ENCODE results near the gene FNDC3B.

Gene FNDC3B

GRCh38 chr3:172339892-172340291 is 300.5 kb downstream of the FNDC3B start:
- no peak overlapping the region for H2AFZ ChIP-seq (ENCODE audit: low read depth, low read length)

GRCh38 chr3:172340583-172340982 is 301.2 kb downstream of the FNDC3B start:
- no peaks in the 10 kb centered on the region for H3K79me2 ChIP-seq (ENCODE audit: low read length)
- H3K9ac ChIP-seq (ENCODE audit: low read length) = no peak overlapping the region
- H2AFZ ChIP-seq (ENCODE audit: low read depth, low read length) = no peak overlapping the region
- no peaks in the 10 kb centered on the region for H3K27me3 ChIP-seq (ENCODE audit: low read depth, low read length)
- H3K4me2 ChIP-seq (ENCODE audit: low read length) = no peak overlapping the region
- H3K36me3 ChIP-seq (replicated peaks; ENCODE audit: low read depth, low read length) = no peaks in the 10 kb centered on the region
- no peak overlapping the region for H3K27ac ChIP-seq (ENCODE audit: low read length)
- no peaks in the 10 kb centered on the region for H3K4me1 ChIP-seq (ENCODE audit: low read length)
- H3K4me3 ChIP-seq (ENCODE audit: low read length) = no peak overlapping the region
- H4K20me1 ChIP-seq (ENCODE audit: insufficient read depth, low read length) = no peaks in the 10 kb centered on the region
- TF ChIP-seq EZH2phosphoT487 (IDR thresholded peaks at IDR 0.05; ENCODE audit: low read depth) (no peak), CTCF (IDR thresholded peaks at IDR 0.05; ENCODE audit: low read depth, low read length) (no peak)
- no peaks in the 10 kb centered on the region for H3K9me3 ChIP-seq (ENCODE audit: insufficient read depth, low read length)

More at GRCh38 chr3:172339892-172340291, 300.5 kb downstream of the FNDC3B start:
- no peaks in the 10 kb centered on the region for H4K20me1 ChIP-seq (ENCODE audit: insufficient read depth, low read length)
- H3K4me1 ChIP-seq (ENCODE audit: low read length) = no peaks in the 10 kb centered on the region
- no peak overlapping the region for H3K4me2 ChIP-seq (ENCODE audit: low read length)
- TF ChIP-seq EZH2phosphoT487 (IDR thresholded peaks at IDR 0.05; ENCODE audit: low read depth) (no peak), CTCF (IDR thresholded peaks at IDR 0.05; ENCODE audit: low read depth, low read length) (no peak)
- H3K9me3 ChIP-seq (ENCODE audit: insufficient read depth, low read length) = no peaks in the 10 kb centered on the region
- no peaks in the 10 kb centered on the region for H3K79me2 ChIP-seq (ENCODE audit: low read length)
- no peak overlapping the region for H3K4me3 ChIP-seq (ENCODE audit: low read length)
- no peaks in the 10 kb centered on the region for H3K36me3 ChIP-seq (replicated peaks; ENCODE audit: low read depth, low read length)
- H3K27ac ChIP-seq (ENCODE audit: low read length) = no peak overlapping the region
- H3K27me3 ChIP-seq (ENCODE audit: low read depth, low read length) = no peaks in the 10 kb centered on the region
- H3K9ac ChIP-seq (ENCODE audit: low read length) = no peak overlapping the region

- Histone ChIP-seq H4K20me1 (ENCODE audit: insufficient read depth, low read length) (no peaks in the 10 kb centered on the region), H3K79me2 (ENCODE audit: low read length) (no peaks in the 10 kb centered on the region), H3K36me3 (replicated peaks; ENCODE audit: low read depth, low read length) (no peaks in the 10 kb centered on the region), H3K4me2 (ENCODE audit: low read length) (no peak overlapping the region), H3K9me3 (ENCODE audit: insufficient read depth, low read length) (no peaks in the 10 kb centered on the region), H3K4me1 (ENCODE audit: low read length) (no peaks in the 10 kb centered on the region), H3K4me3 (ENCODE audit: low read length) (no peak overlapping the region), H2AFZ (ENCODE audit: low read depth, low read length) (no peak overlapping the region), H3K27me3 (ENCODE audit: low read depth, low read length) (no peaks in the 10 kb centered on the region), H3K9ac (ENCODE audit: low read length) (no peak overlapping the region), H3K27ac (ENCODE audit: low read length) (no peak overlapping the region)
- TF ChIP-seq CTCF (IDR thresholded peaks at IDR 0.05; ENCODE audit: low read depth, low read length) = peak; percentile 70
- TF ChIP-seq EZH2phosphoT487 (IDR thresholded peaks at IDR 0.05; ENCODE audit: low read depth) = no peak
Observed at GRCh38 chr3:172341482-172342059, 302.2 kb downstream of the FNDC3B start.

DNA sequence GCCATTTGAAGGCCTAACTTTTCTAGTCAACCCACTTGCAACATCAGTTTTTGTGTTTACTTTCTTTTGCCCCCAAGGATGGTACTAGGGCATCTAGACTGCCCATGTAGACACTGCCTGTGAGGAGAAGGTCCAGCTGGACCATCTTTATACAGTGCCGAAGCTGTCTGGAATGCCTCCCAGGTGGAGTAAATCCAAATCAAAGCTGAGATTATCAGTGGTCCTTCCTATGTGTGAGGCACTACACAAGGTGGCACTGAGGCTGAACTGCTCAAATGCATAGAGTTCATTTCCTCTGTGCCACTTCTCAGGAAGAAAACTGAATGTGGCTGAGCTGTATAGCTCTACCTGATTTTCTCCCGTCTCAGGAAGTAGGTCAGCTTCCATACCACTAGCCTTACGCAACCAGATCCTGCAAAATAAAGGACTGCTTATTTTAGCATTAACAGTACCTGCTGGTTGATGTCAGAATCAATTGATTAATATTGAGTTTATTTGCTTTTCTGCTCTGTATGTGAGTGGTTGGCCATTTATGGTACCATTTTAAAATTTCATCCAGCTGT is 302.8 kb downstream of the FNDC3B start:
- no peak overlapping the region for H3K4me3 ChIP-seq (ENCODE audit: low read length)
- H4K20me1 ChIP-seq (ENCODE audit: insufficient read depth, low read length) = no peaks in the 10 kb centered on the region
- peaks cover 2% of the 10 kb centered on the region for H3K36me3 ChIP-seq (replicated peaks; ENCODE audit: low read depth, low read length)
- no peaks in the 10 kb centered on the region for H3K9me3 ChIP-seq (ENCODE audit: insufficient read depth, low read length)
- H3K27me3 ChIP-seq (ENCODE audit: low read depth, low read length) = no peaks in the 10 kb centered on the region
- H2AFZ ChIP-seq (ENCODE audit: low read depth, low read length) = no peak overlapping the region
- no peaks in the 10 kb centered on the region for H3K4me1 ChIP-seq (ENCODE audit: low read length)
- TF ChIP-seq CTCF (IDR thresholded peaks at IDR 0.05; ENCODE audit: low read depth, low read length) (no peak), EZH2phosphoT487 (IDR thresholded peaks at IDR 0.05; ENCODE audit: low read depth) (no peak)
- H3K9ac ChIP-seq (ENCODE audit: low read length) = no peak overlapping the region
- no peaks in the 10 kb centered on the region for H3K79me2 ChIP-seq (ENCODE audit: low read length)
- H3K27ac ChIP-seq (ENCODE audit: low read length) = no peak overlapping the region
- no peak overlapping the region for H3K4me2 ChIP-seq (ENCODE audit: low read length)

All from OCI-LY3 (cell line).